ENCODE measurements around the gene NYAP1.
"Not testable (repeated sequence)": the region's sequence is repeated elsewhere in the genome, so short reads cannot be mapped to it uniquely, and the experiment has no call there.

NYAP1 gene

GRCh38 chr7:100504031-100504430 is 20.3 kb downstream of the NYAP1 start:
- H3K9ac ChIP-seq (ENCODE audit: low read depth, low read length); H3K4me1 ChIP-seq (ENCODE audit: insufficient read depth, low read length): not testable (repeated sequence)

DNA sequence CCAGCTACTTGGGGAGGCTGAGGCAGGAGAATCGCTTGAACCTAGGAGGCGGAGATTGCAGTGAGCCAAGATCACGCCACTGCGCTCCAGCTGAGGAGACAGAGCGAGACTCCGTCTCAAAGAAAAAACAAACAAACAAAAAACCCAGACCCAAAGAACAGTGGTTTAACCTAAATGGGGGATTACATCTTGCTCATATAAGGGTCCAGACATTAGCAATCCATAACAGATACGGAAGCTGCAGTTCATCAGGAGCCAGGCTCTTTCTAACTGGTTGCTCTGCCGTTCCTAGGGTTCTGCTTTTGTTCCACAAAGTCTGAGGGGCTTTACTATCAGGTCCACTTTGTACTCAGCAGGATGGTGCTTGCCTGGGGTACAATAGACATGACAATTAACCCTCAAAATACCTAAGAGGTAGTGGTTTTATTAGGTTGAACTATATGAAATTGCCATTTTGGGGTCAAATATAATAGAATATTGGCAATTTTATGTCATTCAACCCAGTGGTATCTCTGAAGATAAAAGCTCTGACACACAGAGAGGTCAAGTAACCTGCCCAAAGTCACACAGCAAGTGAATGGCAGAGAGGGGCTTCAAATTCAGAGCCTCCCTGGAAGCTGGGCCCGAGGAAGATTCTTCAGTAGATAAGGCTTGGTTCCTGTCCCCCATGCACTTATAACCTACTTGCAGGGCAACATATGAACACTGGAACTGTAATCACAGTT is 21.3 kb downstream of the NYAP1 start:
- H3K9me3 ChIP-seq (ENCODE audit: control insufficient read depth, insufficient read depth, low read length): no peaks in the 10 kb centered on the region
- H3K4me1 ChIP-seq (ENCODE audit: insufficient read depth, low read length): no peaks in the 10 kb centered on the region
- no peaks in the 10 kb centered on the region for H3K36me3 ChIP-seq (ENCODE audit: insufficient read depth, low read length)
- no peak overlapping the region for H3K9ac ChIP-seq (ENCODE audit: low read depth, low read length)

More at GRCh38 chr7:100504031-100504430, 20.3 kb downstream of the NYAP1 start:
- H3K9me3 ChIP-seq (ENCODE audit: control insufficient read depth, insufficient read depth, low read length); H3K36me3 ChIP-seq (ENCODE audit: insufficient read depth, low read length): not testable (repeated sequence)

- H3K4me1 ChIP-seq (ENCODE audit: insufficient read depth, low read length): no peaks in the 10 kb centered on the region
- H3K9me3 ChIP-seq (ENCODE audit: control insufficient read depth, insufficient read depth, low read length): no peaks in the 10 kb centered on the region
- H3K36me3 ChIP-seq (ENCODE audit: insufficient read depth, low read length): no peaks in the 10 kb centered on the region
- H3K9ac ChIP-seq (ENCODE audit: low read depth, low read length): no peak overlapping the region
These were observed 22.7 kb downstream of the NYAP1 start for GRCh38 chr7:100506356-100506923.

GRCh38 chr7:100509231-100509630 is 25.5 kb downstream of the NYAP1 start:
- no peaks in the 10 kb centered on the region; the same call in 1 of the 2 replicates for H3K9me3 ChIP-seq (ENCODE audit: control insufficient read depth, insufficient read depth, low read length)
- H3K36me3 ChIP-seq (ENCODE audit: insufficient read depth, low read length): no peaks in the 10 kb centered on the region
- no peak overlapping the region for H3K9ac ChIP-seq (ENCODE audit: low read depth, low read length)

DNA sequence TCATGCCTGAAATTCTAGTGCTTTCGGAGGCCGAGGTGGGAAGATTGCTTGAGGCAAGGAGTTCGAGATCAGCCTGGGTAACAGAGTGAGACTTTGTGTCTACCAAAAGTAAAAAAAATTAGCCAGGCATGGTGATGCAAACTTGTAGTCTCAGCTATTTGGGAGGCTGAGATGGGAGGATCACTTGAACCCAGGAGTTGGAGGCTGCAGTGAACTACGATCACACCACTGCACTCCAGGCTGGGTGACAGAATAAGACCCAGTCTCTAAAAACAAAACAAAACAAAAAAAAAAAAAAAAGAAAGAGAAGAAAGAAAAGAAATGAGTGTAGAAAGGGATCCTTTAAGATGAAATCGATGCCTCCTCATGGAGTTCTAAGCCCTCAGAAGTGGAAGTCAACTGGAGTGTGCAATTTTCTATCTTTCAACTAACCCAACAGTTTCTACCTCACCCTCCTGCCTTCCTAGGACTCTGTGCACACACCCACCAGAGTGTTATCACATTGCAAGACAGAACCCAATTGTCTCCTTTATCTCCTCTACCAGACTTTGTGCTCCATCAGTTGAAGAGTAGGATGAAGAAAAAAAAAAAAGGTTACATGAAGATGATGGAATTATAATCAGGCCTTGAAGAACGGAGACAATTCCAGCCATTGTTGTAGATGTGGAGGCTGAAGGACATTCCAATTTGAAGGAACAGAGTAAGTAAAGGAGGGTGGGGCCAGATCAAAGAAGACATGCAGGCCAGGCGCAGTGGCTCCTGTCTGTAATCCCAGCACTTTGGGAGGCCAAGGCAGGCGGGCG is 26.9 kb downstream of the NYAP1 start:
- Histone ChIP-seq H3K4me1 (ENCODE audit: insufficient read depth, low read length) (peaks cover 5% of the 10 kb centered on the region), H3K9ac (ENCODE audit: low read depth, low read length) (no peak overlapping the region), H3K36me3 (ENCODE audit: insufficient read depth, low read length) (no peaks in the 10 kb centered on the region), H3K9me3 (ENCODE audit: control insufficient read depth, insufficient read depth, low read length) (no peaks in the 10 kb centered on the region; the same call in 1 of the 2 replicates)

More at GRCh38 chr7:100509231-100509630, 25.5 kb downstream of the NYAP1 start:
- H3K4me1 ChIP-seq (ENCODE audit: insufficient read depth, low read length): no peaks in the 10 kb centered on the region

DNA sequence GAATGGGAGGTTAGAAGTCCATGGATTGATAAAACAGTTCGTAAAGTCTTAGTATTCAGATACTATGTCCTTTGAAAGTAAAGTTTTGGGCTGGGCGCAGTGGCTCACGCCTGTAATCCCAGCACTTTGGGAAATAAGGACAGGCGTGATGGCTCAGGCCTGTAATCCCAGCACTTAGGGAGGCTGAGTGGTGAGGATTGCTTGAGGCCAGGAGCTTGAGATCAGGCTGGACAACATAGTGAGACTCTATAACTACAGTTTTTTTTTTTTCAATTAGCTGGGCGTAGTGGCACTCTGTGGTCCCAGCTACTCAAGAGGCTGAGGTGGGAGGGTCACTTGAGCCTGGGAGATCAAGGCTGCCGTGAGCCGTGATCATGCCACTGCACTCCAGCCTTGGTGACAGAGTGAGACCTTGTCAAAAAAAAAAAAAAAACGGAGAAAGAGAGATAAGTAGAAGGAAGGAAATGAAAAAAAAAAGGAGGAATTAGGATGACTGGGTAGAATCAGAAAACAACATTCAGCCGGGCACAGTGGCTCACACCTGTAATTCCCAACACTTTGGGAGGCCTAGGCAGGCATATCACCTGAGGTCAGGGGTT is 29.6 kb downstream of the NYAP1 start:
- H3K36me3 ChIP-seq (ENCODE audit: insufficient read depth, low read length): no peaks in the 10 kb centered on the region
- peaks cover 5% of the 10 kb centered on the region for H3K4me1 ChIP-seq (ENCODE audit: insufficient read depth, low read length)
- no peaks in the 10 kb centered on the region; the same call in 1 of the 2 replicates for H3K9me3 ChIP-seq (ENCODE audit: control insufficient read depth, insufficient read depth, low read length)
- no peak overlapping the region for H3K9ac ChIP-seq (ENCODE audit: low read depth, low read length)

DNA sequence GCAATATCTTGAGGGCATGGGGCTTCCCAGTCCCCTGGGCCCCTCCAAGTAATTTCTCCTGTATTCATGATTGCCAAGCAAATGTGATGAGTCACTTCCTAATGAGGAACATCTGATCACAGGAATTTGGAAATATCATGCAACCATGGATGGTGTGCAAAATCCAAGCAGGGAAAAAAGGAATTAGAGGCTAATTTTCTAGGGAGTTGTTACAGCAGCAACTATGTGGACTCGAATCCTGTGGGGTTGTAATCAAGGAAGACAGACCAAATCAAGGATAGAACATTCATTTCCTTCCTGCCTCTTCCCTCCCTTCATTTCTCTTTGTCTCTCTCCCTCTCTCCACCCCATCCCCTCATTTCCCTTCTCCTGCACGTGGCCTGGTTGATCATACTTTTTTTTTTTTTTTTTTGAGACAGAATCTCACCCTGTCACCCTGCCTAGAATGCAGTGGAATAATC is 31.4 kb downstream of the NYAP1 start:
- no peaks in the 10 kb centered on the region for H3K36me3 ChIP-seq (ENCODE audit: insufficient read depth, low read length)
- H3K9me3 ChIP-seq (ENCODE audit: control insufficient read depth, insufficient read depth, low read length): no peaks in the 10 kb centered on the region; the same call in 1 of the 2 replicates
- H3K9ac ChIP-seq (ENCODE audit: low read depth, low read length): no peak overlapping the region
- H3K4me1 ChIP-seq (ENCODE audit: insufficient read depth, low read length): peaks cover 5% of the 10 kb centered on the region

GRCh38 chr7:100516135-100516812 is 32.5 kb downstream of the NYAP1 start:
- Histone ChIP-seq H3K4me1 (ENCODE audit: insufficient read depth, low read length) (peaks cover 5% of the 10 kb centered on the region), H3K36me3 (ENCODE audit: insufficient read depth, low read length) (no peaks in the 10 kb centered on the region), H3K9ac (ENCODE audit: low read depth, low read length) (no peak overlapping the region), H3K9me3 (ENCODE audit: control insufficient read depth, insufficient read depth, low read length) (no peaks in the 10 kb centered on the region; the same call in 1 of the 2 replicates)

GRCh38 chr7:100517305-100517704 is 33.6 kb downstream of the NYAP1 start:
- no peaks in the 10 kb centered on the region; the same call in 1 of the 2 replicates for H3K9me3 ChIP-seq (ENCODE audit: control insufficient read depth, insufficient read depth, low read length)
- H3K9ac ChIP-seq (ENCODE audit: low read depth, low read length): no peak overlapping the region
- peaks cover 5% of the 10 kb centered on the region for H3K4me1 ChIP-seq (ENCODE audit: insufficient read depth, low read length)
- H3K36me3 ChIP-seq (ENCODE audit: insufficient read depth, low read length): no peaks in the 10 kb centered on the region

DNA sequence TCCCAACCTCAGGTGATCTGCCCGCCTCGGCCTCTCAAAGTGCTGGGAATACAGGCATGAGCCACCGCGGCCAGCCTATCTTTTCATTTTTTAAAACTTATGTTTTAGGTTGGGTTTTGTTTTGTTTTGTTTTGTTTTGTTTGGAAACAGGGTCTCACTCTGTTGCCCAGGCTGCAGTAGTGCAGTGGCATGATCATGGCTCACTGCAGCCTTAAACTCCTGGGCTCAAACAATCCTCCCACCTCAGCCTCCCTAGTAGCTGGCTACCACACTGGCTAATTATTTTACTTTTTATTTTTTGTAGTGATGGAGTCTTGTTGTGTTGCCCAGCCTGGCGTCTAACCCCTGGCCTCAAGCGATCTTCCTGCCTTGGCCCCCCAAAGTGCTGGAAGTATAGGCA is 35.9 kb downstream of the NYAP1 start:
- no peaks in the 10 kb centered on the region for H3K36me3 ChIP-seq (ENCODE audit: insufficient read depth, low read length)
- no peaks in the 10 kb centered on the region for H3K9me3 ChIP-seq (ENCODE audit: control insufficient read depth, insufficient read depth, low read length)
- H3K9ac ChIP-seq (ENCODE audit: low read depth, low read length): no peak overlapping the region
- peaks cover 5% of the 10 kb centered on the region for H3K4me1 ChIP-seq (ENCODE audit: insufficient read depth, low read length)

DNA sequence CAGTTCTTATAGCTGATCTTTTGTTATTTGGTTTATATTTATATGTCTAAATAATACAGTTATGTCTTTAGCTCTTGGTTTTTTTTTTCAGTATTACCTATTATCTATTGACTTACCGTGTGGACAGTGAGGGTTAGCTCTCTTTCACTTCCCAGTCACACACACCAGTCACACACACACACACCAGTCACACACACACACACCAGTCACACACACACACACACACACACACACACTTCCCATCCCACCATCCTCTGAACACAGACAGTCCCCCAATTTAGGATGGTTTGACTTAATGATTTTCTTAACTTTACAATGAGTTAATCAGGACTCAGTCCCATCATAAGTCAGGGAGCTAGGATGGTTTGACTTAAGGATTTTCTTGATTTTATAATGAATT is 36.4 kb downstream of the NYAP1 start:
- Histone ChIP-seq H3K9me3 (ENCODE audit: control insufficient read depth, insufficient read depth, low read length) (no peaks in the 10 kb centered on the region), H3K9ac (ENCODE audit: low read depth, low read length) (no peak overlapping the region), H3K36me3 (ENCODE audit: insufficient read depth, low read length) (no peaks in the 10 kb centered on the region), H3K4me1 (ENCODE audit: insufficient read depth, low read length) (peaks cover under 1% of the 10 kb centered on the region)

GRCh38 chr7:100521076-100521475 is 37.3 kb downstream of the NYAP1 start:
- Histone ChIP-seq H3K9me3 (ENCODE audit: control insufficient read depth, insufficient read depth, low read length) (no peaks in the 10 kb centered on the region), H3K9ac (ENCODE audit: low read depth, low read length) (no peak overlapping the region), H3K4me1 (ENCODE audit: insufficient read depth, low read length) (no peaks in the 10 kb centered on the region), H3K36me3 (ENCODE audit: insufficient read depth, low read length) (no peaks in the 10 kb centered on the region)

GRCh38 chr7:100521909-100522593 is 38.3 kb downstream of the NYAP1 start:
- H3K9me3 ChIP-seq (ENCODE audit: control insufficient read depth, insufficient read depth, low read length); H3K36me3 ChIP-seq (ENCODE audit: insufficient read depth, low read length); H3K4me1 ChIP-seq (ENCODE audit: insufficient read depth, low read length); H3K9ac ChIP-seq (ENCODE audit: low read depth, low read length): not testable (repeated sequence)

All from ES-I3 (cell line).